Middle frontal gyrus (tissue), 1 donor: ENCODE data around the gene ADGRG6.
"Not testable (repeated sequence)": the region's sequence is repeated elsewhere in the genome, so short reads cannot be mapped to it uniquely, and the experiment has no call there.

Source experiments
- DNase-seq: peaks from one replicate; pipeline ENCODE4 v3.0.0-alpha.2; 2015; ENCODE audit warnings: low spot score; ENCODE audit errors: extremely low spot score

Gene ADGRG6

GRCh38 chr6:142301651-142302391 is at the start of gene ADGRG6:
Gene ADGRG6 (plus strand): TSS chr6:142302007. CDS start chr6:142302330, 323 bp downstream.
- no peak for DNase-seq

- no peak for DNase-seq
Measured at GRCh38 chr6:142254513-142254912, 47.3 kb upstream of the ADGRG6 start.

- no peak for DNase-seq
Measured at GRCh38 chr6:142255785-142256184, 46.0 kb upstream of the ADGRG6 start.

GRCh38 chr6:142258305-142258704 is 43.5 kb upstream of the ADGRG6 start:
- no peak for DNase-seq

GRCh38 chr6:142258757-142259156 is 43.0 kb upstream of the ADGRG6 start:
- no peak for DNase-seq

- no peak for DNase-seq
Measured at GRCh38 chr6:142260748-142261147, 41.1 kb upstream of the ADGRG6 start.

GRCh38 chr6:142262231-142262630 is 39.6 kb upstream of the ADGRG6 start:
- no peak for DNase-seq

- DNase-seq = no peak
Measured at GRCh38 chr6:142265476-142265875, 36.3 kb upstream of the ADGRG6 start.

- DNase-seq = no peak
Measured at GRCh38 chr6:142266060-142266459, 35.7 kb upstream of the ADGRG6 start.

- DNase-seq = no peak
Measured at GRCh38 chr6:142271476-142271875, 30.3 kb upstream of the ADGRG6 start.

- DNase-seq = no peak
Measured at GRCh38 chr6:142274656-142275055, 27.2 kb upstream of the ADGRG6 start.

- DNase-seq = no peak
Measured at GRCh38 chr6:142275236-142276006, 26.4 kb upstream of the ADGRG6 start.

- DNase-seq = no peak
Measured at GRCh38 chr6:142276256-142276655, 25.6 kb upstream of the ADGRG6 start.

GRCh38 chr6:142279350-142280180 is 22.2 kb upstream of the ADGRG6 start:
- DNase-seq = no peak

GRCh38 chr6:142280265-142280664 is 21.5 kb upstream of the ADGRG6 start:
- no peak for DNase-seq

- no peak for DNase-seq
Measured at GRCh38 chr6:142280927-142281326, 20.9 kb upstream of the ADGRG6 start.

GRCh38 chr6:142283138-142283537 is 18.7 kb upstream of the ADGRG6 start:
- DNase-seq = not testable (repeated sequence)

GRCh38 chr6:142284419-142284818 is 17.4 kb upstream of the ADGRG6 start:
- no peak for DNase-seq

- DNase-seq = no peak
Measured at GRCh38 chr6:142285235-142286087, 16.3 kb upstream of the ADGRG6 start.

- DNase-seq = no peak
Measured at GRCh38 chr6:142286088-142286409, 15.8 kb upstream of the ADGRG6 start.

GRCh38 chr6:142289687-142290086 is 12.1 kb upstream of the ADGRG6 start:
- DNase-seq = no peak
